GM18517 (cell line): ENCODE results near the gene MTPN.

Source experiments
- ATAC-seq: cut with Tn5 transposase; IDR thresholded peaks from one replicate; pipeline ENCODE4 v1.9.1; 2021; ENCODE audit warnings: mild to moderate bottlenecking, moderate library complexity; ENCODE audit not compliant: unreplicated experiment

Gene MTPN

GRCh38 chr7:135930565-135931461 is 46.3 kb downstream of the MTPN start:
- no peak for ATAC-seq

- ATAC-seq = no peak
Measured at GRCh38 chr7:135929722-135930141, 47.4 kb downstream of the MTPN start.

GRCh38 chr7:135929249-135929648 is 47.9 kb downstream of the MTPN start:
- ATAC-seq = no peak

- ATAC-seq = no peak
Measured at GRCh38 chr7:135928136-135928535, 49.0 kb downstream of the MTPN start.

- no peak for ATAC-seq
Measured at GRCh38 chr7:135925210-135925609, 51.9 kb downstream of the MTPN start.

- ATAC-seq = no peak
Measured at GRCh38 chr7:135924302-135924701, 52.9 kb downstream of the MTPN start.

- ATAC-seq = no peak
Measured at GRCh38 chr7:135922263-135922662, 54.9 kb downstream of the MTPN start.

GRCh38 chr7:135920478-135920877 is 56.7 kb downstream of the MTPN start:
- no peak for ATAC-seq

GRCh38 chr7:135919071-135919841 is 57.9 kb downstream of the MTPN start:
- ATAC-seq = no peak

GRCh38 chr7:135918134-135918533 is 59.0 kb downstream of the MTPN start:
- no peak for ATAC-seq

- no peak for ATAC-seq
Measured at GRCh38 chr7:135917721-135918120, 59.4 kb downstream of the MTPN start.

GRCh38 chr7:135914346-135914745 is 62.8 kb downstream of the MTPN start:
- no peak for ATAC-seq

- ATAC-seq = no peak
Measured at GRCh38 chr7:135913404-135913803, 63.8 kb downstream of the MTPN start.

- no peak for ATAC-seq
Measured at GRCh38 chr7:135911099-135911498, 66.1 kb downstream of the MTPN start.

GRCh38 chr7:135910393-135911036 is 66.6 kb downstream of the MTPN start:
- no peak for ATAC-seq

- no peak for ATAC-seq
Measured at GRCh38 chr7:135905858-135906257, 71.3 kb downstream of the MTPN start.

GRCh38 chr7:135905355-135905754 is 71.8 kb downstream of the MTPN start:
- no peak for ATAC-seq

GRCh38 chr7:135904282-135904681 is 72.9 kb downstream of the MTPN start:
- ATAC-seq = no peak

- no peak for ATAC-seq
Measured at GRCh38 chr7:135901585-135902540, 75.3 kb downstream of the MTPN start.

GRCh38 chr7:135900065-135900546 is 77.1 kb downstream of the MTPN start:
- no peak for ATAC-seq
